M059J (cell line): ENCODE measurements around the gene GIGYF2. TPM values are rescaled to one million over a fixed set of nuclear protein-coding genes. Genes with fewer than 3 reads are reported as not detected.
"Not testable (repeated sequence)": the region's sequence is repeated elsewhere in the genome, so short reads cannot be mapped to it uniquely, and the experiment has no call there.

Experiments
- DNase-seq: peaks from one replicate; pipeline ENCODE4 v3.0.0-alpha.2; 2012; ENCODE audit warnings: low read depth
- total RNA-seq: library from RNA; depleted of rRNA; stranded (reverse); fragments of >200 nt; shearing (Covaris generic); gene quantifications from 2 replicates; pipeline ENCODE4 v1.2.3, GENCODE V29; 2014; rRNA removed

Gene GIGYF2, protein sequence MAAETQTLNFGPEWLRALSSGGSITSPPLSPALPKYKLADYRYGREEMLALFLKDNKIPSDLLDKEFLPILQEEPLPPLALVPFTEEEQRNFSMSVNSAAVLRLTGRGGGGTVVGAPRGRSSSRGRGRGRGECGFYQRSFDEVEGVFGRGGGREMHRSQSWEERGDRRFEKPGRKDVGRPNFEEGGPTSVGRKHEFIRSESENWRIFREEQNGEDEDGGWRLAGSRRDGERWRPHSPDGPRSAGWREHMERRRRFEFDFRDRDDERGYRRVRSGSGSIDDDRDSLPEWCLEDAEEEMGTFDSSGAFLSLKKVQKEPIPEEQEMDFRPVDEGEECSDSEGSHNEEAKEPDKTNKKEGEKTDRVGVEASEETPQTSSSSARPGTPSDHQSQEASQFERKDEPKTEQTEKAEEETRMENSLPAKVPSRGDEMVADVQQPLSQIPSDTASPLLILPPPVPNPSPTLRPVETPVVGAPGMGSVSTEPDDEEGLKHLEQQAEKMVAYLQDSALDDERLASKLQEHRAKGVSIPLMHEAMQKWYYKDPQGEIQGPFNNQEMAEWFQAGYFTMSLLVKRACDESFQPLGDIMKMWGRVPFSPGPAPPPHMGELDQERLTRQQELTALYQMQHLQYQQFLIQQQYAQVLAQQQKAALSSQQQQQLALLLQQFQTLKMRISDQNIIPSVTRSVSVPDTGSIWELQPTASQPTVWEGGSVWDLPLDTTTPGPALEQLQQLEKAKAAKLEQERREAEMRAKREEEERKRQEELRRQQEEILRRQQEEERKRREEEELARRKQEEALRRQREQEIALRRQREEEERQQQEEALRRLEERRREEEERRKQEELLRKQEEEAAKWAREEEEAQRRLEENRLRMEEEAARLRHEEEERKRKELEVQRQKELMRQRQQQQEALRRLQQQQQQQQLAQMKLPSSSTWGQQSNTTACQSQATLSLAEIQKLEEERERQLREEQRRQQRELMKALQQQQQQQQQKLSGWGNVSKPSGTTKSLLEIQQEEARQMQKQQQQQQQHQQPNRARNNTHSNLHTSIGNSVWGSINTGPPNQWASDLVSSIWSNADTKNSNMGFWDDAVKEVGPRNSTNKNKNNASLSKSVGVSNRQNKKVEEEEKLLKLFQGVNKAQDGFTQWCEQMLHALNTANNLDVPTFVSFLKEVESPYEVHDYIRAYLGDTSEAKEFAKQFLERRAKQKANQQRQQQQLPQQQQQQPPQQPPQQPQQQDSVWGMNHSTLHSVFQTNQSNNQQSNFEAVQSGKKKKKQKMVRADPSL (N-terminal part only)
- total RNA-seq: 38.4 and 45.6 TPM in 2 replicates

DNA sequence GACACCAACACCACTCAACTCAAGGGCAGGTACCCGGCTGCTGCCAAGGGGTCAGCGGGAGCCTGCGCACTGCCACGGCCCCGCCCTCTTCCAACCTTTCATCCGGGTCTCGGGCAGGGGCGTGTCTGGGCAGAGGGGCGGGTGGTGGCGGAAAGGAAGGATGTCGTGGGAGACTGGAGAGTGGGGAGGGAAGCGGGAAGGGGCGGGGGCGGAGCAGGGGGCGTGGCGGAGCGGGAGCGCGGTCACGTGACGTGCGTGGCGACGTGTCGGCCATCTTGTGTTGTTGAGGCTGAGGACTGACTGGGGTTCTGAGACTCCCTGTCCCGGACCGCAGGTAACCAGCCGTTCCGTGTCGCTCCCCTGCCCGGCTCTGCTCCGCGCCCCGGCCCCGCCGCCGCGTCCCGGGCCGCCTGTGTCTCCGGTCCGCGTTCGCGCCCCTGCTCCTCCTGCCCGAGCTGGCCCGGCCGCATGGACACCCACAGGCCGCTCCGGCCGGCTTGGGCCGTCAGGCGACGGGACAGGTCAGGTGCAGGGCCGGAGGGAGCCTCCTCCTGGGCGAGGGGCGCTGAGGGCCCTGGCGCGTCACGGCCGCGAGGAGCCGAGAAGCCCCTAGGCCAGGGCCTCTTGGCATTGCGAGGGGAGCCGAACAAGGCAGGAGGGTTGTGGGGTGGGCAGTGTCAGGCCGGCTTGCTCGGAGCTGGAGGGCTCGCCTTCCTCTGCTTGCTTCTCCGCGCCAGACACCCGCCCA is at the start of gene GIGYF2:
Gene GIGYF2, plus strand, starts transcription at position 273 of the 748 bp plus-strand sequence. CDS start 37,867 bp downstream, outside the sequence.
- peak; percentile 95 for DNase-seq

DNA sequence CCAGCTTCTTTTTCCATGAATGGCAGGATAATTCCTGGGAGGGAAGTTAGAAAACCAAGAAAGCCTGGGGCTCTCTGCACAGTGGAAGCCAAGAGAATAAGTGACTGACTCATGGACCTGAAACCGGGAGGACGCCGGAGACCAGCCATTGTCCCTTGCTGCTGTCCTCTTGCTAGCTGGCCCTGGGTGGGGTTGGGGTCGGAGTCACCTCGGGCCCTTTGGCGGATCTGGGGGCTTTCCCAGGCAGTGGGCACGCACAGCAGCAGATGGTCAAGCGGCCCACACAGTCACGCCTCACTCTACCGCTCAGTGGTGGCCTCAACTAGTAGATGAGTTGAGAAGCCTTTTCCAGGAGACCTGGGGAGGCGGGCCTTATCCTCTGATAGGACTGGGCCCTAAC is 48.1 kb upstream of the GIGYF2 start:
- DNase-seq: no peak

GRCh38 chr2:232652505-232652851 is 44.7 kb upstream of the GIGYF2 start:
- DNase-seq: no peak

DNA sequence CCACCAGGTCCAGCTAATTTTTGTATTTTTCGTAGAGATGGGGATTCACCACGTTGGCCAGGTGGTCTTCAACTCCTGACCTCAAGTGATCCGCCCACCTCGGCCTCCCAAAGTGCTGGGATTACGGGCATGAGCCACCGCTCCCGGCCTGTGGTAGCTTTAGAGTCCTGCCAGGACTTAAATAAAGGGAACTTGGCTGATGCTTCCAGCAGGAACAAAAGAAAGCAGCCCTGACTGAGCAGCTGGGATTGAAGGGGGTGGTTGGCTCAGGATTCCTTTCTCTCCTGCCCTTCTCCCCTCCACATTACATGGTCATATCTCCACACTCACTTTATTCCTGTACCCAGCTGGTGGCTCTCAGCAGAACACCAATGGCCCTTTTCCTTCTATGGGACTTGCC is 43.7 kb upstream of the GIGYF2 start:
- DNase-seq: no peak

DNA sequence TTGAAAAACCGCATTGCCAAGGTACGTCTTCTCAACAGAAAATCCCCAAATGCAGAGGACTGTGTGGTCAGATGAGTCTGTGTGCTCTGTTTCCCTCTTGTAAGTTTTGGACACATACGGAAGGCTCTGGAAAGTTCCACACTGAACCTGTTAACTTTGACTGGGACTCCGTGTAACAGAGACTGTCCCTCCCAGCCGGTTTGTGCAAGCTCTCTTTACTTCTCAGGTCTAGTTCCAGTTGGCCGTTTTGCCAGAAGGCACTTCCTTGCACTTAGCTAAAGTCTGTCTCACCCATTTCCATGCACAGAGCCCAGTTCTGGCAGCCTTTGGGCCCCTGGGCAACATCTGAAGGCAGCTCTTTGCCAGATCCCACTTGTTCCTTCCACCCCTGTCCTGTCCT is 41.7 kb upstream of the GIGYF2 start:
- no peak for DNase-seq

GRCh38 chr2:232658217-232658785 is 38.8 kb upstream of the GIGYF2 start:
- no peak for DNase-seq

- peak; percentile 68 for DNase-seq
These were observed 37.8 kb upstream of the GIGYF2 start for GRCh38 chr2:232659359-232659758.

DNA sequence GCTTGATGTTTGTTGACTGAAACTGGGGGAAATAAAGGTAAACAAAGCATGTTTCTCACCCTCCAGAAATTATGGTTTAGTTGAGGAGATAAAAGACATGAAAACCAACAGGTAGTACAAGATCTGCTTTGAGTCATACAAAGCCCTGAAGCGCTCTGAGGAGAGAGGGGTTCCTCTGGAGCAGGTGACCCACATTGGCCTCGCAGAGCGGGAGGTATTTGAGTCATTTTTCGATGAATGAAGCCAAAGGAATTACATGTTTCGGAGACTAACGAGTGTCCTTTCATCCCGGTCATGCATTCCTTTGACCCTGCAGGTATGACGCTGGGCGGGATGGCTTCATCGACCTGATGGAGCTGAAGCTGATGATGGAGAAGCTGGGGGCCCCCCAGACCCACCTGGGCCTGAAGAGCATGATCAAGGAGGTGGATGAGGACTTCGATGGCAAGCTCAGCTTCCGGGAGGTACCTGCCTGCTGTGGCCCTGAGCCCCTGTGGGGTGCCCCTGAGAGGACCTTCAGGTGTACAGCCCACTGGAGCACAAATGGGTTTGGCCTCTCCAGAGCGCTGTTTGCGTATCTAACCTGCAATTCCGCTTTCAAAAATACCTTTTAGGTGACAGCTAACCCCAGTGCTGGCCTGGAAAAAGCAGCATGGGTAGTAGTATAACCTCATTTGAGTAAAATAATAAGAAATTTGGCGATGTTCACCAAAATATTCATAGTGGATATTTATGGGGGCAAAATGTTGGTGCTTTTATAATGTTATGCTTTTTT is 34.5 kb upstream of the GIGYF2 start:
- no peak for DNase-seq

DNA sequence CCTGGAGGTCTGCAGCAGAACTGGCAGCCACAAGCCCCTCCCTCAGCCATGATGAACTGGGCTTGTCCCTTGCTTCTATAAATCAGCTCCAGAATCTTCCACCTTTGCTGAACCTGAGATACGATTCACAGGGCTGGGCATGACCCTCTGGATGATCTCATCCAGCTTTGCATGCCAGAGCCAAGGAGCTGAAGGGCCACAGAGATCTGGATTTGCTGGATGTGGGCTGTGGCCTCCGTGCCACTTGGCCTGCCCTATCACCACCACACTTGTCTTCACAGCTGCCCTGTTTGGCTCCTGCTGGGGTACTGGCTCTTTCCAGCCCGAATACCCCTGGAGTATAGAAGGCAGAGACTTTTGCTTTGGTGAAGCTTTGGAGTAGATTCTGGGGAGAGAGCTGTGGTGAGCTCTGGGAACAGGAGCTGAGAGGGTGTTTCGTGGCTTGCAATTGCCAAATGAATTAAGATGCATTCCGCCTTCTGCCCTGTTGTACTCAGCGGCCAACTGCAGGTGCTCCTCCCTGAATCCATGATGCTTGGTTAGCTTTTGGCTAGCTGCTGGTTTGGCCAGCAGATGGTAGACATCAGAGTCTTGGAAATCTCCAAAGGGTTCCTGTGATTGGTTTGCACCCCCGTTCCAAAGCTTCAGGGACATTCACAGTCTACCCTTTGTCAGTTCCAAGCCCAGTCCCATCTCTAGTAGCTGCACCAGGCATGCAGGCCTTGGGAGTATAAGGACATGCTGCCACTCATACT is 30.9 kb upstream of the GIGYF2 start:
- DNase-seq: no peak

DNA sequence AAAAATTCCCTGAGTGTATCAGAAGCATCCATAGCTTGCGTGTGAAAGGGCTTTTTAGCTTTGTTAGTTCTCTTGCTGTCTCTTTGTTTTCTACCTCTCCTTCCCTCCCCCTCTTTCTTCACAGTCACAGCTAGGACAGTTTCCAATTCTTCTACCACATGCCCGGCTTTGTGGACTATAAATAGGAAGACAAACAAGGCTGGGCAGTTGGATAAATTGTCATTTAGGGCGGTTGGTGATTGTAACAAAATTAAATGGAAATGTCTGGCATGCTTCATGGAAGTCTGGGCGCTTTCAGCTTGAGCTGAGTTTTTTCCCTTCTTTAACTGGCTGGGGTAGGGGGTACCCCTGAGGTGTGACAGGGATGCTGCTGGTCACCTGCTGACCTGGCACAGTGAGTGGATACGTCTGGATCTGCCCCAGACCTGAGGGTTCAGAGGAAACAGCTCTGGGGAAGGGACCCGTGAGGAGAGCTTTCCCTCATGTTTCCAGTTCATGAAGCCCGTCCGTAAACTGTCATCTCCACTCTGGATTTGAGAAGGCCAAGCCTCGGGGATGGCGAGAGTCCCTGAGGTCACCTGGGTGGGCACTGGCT is 29.0 kb upstream of the GIGYF2 start:
- DNase-seq: no peak

DNA sequence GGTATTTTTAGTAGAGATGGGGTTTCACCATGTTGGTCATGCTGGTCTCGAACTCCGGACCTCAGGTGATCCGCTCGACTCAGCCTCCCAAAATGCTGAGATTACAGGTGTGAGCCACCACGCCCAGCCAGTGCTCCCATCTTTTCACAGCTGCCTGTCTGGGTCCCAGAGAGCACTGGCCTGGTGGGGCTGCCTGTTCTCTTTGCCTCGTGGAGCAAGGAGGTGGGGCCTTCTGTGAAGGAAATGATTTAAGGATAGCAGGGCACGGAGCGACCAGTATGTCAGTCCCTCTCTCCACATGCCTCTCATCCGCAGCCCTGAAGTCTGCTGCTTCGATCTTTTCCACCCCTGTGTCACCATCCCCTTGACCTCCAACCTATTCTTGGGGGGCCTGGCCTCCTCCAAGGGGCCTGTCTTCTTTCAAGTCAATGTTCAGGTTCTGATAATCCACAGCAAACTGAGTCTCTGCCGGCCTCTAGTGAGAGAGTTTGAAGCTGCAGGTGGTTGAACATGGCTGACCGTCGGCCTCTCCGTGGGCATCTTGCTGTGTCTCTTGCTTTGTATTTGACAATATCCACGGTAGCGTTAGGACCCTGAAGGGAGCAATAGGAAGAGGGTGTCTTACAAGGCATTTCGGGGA is 28.2 kb upstream of the GIGYF2 start:
- DNase-seq: no peak

DNA sequence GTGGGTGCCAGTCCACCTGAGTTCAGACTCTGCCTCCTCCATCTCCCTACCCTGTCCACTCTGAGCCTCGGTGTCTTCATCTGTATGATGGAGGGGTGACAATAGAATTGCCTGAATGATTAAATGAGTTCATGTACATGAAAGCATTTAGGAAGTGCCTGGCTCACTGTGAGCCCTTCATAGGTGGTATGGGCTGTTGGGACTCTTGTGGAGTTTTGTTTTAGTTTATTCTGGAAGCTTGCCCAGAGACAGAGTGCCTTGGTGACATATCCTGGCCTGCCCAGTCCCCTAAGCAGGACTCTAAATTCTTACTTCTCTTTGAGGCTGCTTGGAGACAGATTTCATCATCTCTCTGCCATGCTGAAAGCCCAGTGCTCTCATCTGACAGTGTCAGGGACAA is 24.5 kb upstream of the GIGYF2 start:
- DNase-seq: no peak

DNA sequence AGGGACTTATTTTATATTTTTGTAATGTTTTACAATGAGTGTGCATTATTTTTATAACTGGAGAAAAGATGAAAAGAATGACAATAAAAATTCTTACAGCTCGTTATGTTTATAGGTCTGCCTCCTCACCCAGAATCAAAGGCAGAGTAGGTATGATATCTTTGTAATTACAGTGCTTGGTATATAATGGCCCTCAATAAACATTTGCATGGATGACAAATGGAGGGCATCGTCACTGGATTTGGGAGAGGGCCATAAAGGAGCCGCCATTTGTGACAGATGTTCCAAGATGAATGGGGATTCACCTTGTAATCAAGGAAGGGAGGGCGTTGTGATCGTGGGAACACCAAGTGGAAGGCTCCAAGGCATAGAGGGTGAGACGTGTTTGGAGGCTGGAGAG is 22.6 kb upstream of the GIGYF2 start:
- DNase-seq: no peak

- no peak for DNase-seq
These were observed 21.8 kb upstream of the GIGYF2 start for GRCh38 chr2:232675381-232675780.

DNA sequence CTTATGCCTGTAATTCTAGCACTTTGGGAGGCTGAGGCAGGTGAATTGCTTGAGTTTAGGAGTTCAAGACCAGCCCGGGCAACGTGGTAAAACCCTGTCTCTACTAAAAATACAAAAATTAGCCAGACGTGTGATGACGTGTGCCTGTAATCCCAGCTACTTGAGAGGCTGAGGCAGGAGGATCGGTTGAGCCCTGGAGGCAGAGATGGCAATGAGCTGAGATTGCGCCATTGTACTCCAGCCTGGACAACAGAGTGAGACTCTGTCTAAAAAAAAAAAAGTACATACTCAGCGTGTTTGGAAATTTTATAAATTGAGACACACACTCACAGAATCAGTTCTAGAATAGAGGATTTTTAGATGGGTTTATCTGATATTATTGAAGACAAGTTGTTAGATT is 17.1 kb upstream of the GIGYF2 start:
- DNase-seq: no peak

- DNase-seq: no peak
These were observed 15.6 kb upstream of the GIGYF2 start for GRCh38 chr2:232681527-232681926.

GRCh38 chr2:232683368-232683767 is 13.8 kb upstream of the GIGYF2 start:
- DNase-seq: no peak

DNA sequence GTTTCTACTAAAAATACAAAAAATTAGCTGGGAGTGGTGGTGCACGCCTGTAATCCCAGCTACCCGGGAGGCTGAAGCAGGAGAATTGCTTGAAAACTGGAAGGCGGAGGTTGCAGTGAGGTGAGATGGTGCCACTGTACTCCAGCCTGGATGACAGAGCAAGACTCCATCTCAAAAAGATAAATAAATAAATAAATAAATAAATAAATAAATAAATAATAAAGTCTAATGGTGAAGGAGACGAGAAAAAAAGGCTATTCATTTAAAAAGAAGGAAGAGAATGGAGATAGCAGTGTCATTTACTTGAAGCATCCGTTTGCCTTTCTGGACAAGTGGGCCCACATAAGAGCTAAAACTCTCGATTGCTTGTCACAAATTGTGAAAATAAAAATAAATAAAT is 11.7 kb upstream of the GIGYF2 start:
- DNase-seq: not testable (repeated sequence)
